SK-N-SH (cell line): ENCODE results near the gene SORD.

ENCODE experiments used
- CTCF ChIP-seq: fragments of 200-600 bp; sonication (generic); IDR thresholded peaks from 2 replicates; pipeline ENCODE4 v1.6.1; 2017; ENCODE audit warnings: antibody characterized with exemption, mild to moderate bottlenecking, moderate library complexity
- GABPA ChIP-seq: IDR thresholded peaks from 2 replicates; pipeline ENCODE4 v1.4.0; 2012; ENCODE audit warnings: low read depth, mild to moderate bottlenecking
- IRF3 ChIP-seq: fragments of 150-350 bp; IDR thresholded peaks from 2 replicates; pipeline ENCODE4 v1.6.1; 2016; ENCODE audit warnings: mild to moderate bottlenecking, low read depth, low read length
- MAX ChIP-seq: IDR thresholded peaks from 2 replicates; pipeline ENCODE4 v1.4.0; 2012; ENCODE audit warnings: low read depth
- TAF1 ChIP-seq: IDR thresholded peaks from 2 replicates; pipeline ENCODE4 v1.6.1; 2012; ENCODE audit warnings: low read depth, mild to moderate bottlenecking, low read length, moderate library complexity, borderline replicate concordance

DNA sequence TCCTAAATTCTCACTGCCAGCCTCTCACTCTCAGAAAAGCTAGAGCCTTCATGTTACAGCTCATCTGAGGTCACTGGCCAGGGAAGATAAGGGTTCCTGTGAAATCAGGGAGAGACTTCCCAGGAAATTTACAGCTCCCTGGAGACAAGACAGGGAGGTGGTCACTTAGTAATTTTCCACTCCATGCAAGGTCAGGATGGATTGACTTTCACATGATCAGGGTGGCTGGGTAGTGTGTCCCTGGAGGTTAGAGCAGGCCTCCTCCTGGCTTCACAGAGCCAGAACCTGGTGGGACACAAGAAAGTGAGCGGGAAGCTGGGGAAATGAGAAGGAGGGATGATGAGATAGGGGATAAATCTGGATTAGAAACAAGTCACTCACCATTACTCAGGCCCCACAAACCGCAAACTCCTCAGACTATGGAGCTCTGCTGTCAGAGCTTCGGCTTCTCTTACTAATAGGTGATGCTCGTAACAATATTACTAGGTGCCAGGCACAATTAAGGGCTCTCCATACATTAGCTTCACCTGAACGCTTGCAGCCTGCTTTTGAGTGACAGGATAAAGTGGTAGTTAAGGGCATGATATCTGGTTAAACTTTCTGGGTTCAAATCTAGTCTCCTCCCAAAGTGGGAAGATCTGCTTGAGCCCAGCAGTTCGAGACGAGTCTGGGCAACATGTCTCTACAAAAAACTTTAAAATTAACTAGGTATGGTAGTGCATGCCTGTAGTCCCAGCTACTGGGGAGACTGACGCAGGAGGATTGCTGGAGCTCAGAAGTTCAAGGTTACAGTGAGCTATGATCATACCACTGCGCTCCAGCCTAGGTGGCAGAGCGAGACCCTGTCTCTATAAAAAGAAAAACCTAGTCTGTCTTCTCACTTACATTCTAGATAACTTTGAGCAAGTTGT lies 66.1 kb downstream of the SORD start:
- TF ChIP-seq CTCF (no peak), MAX (no peak), IRF3 (no peak), GABPA (no peak), TAF1 (no peak)
